DND-41 (cell line): Measurements from ENCODE around the gene CACNA1H.

Experiments
- ATAC-seq: fragments of 200-7000 bp; cut with Tn5 transposase; 3 replicates; pipeline ENCODE4 v1.9.1; 2021; ENCODE audit warnings: low read depth; ENCODE audit not compliant: insufficient read depth
- DNase-seq: peaks from one replicate; pipeline ENCODE4 v3.0.0-alpha.2; 2020
- H2AFZ ChIP-seq: 2 replicates; pipeline ENCODE4 v1.6.0; 2012; ENCODE audit warnings: low read depth, low read length
- H3K27ac ChIP-seq: 2 replicates; pipeline ENCODE4 v1.5.1; 2012; ENCODE audit warnings: low read length, inconsistent platforms
- H3K27me3 ChIP-seq: fragments of 200-600 bp; sonication (generic); 2 replicates; pipeline ENCODE4 v1.6.0; 2012; ENCODE audit warnings: low read length, mild to moderate bottlenecking, inconsistent platforms; ENCODE audit not compliant: insufficient read depth, poor library complexity
- H3K36me3 ChIP-seq: 2 replicates; pipeline ENCODE4 v1.5.1; 2012; ENCODE audit warnings: low read length, inconsistent platforms; ENCODE audit not compliant: insufficient read depth
- H3K4me1 ChIP-seq: 2 replicates; pipeline ENCODE4 v1.5.1; 2012; ENCODE audit warnings: mild to moderate bottlenecking, low read length; ENCODE audit not compliant: insufficient read depth
- H3K4me2 ChIP-seq: 2 replicates; pipeline ENCODE4 v1.6.0; 2012; ENCODE audit warnings: mild to moderate bottlenecking, moderate library complexity, low read length, inconsistent platforms; ENCODE audit not compliant: insufficient read depth
- H3K4me3 ChIP-seq, 2 experiments: fragments of 200-600 bp in 1 of 2; shearing (Covaris generic) in 1 of 2; 2 replicates each; pipeline ENCODE4 v1.5.1; 2012 to 2016; ENCODE audit warnings: inconsistent platforms in 2 of 2, low read length in 2 of 2, mild to moderate bottlenecking in 2 of 2, low read depth in 1 of 2, moderate library complexity in 1 of 2
- H3K79me2 ChIP-seq: 2 replicates; pipeline ENCODE4 v1.6.0; 2012; ENCODE audit warnings: low read length, inconsistent platforms; ENCODE audit not compliant: insufficient read depth
- H3K9ac ChIP-seq: 2 replicates; pipeline ENCODE4 v1.6.0; 2012; ENCODE audit warnings: low read depth, mild to moderate bottlenecking, inconsistent platforms, low read length, moderate library complexity
- H3K9me3 ChIP-seq: 2 replicates; pipeline ENCODE4 v1.5.1; 2012; ENCODE audit warnings: low read length, moderate library complexity, mild to moderate bottlenecking, inconsistent platforms; ENCODE audit not compliant: insufficient read depth, severe bottlenecking
- H4K20me1 ChIP-seq: 2 replicates; pipeline ENCODE4 v1.6.0; 2012; ENCODE audit warnings: low read length; ENCODE audit not compliant: insufficient read depth
- EZH2 ChIP-seq: IDR thresholded peaks from 3 replicates; pipeline ENCODE4 v1.6.1; 2012; ENCODE audit warnings: borderline replicate concordance, low read depth, mild to moderate bottlenecking, moderate library complexity, low read length, inconsistent platforms; ENCODE audit not compliant: severe bottlenecking
- TF ChIP-seq, protein P1 (sequence below): IDR thresholded peaks from 2 replicates; pipeline ENCODE4 v1.5.1; 2012; ENCODE audit warnings: borderline replicate concordance, low read length, moderate library complexity, mild to moderate bottlenecking; ENCODE audit not compliant: poor library complexity, severe bottlenecking; ENCODE audit errors: extremely low read depth

CACNA1H gene

DNA sequence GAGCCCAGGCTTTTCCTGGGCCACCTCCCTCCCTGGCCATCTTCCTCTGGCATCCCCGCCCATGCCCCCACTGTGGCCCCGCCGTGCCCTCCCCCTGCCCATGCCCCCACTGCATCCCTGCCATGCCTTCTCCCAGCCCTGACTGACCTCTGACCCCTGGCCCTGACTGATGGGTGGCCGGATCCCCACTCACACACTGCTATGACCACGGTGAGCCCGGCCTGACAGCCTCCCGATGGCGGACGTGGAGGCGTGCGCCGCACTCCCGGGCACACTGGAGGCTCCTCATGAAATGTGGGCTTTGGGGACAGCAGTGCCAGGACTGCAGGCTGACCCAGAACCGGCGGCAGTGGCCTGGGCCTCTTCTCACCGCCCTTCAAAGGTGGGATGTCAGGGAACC lies 46.2 kb upstream of the CACNA1H start:
- Histone ChIP-seq H3K36me3 (no peaks in the 10 kb centered on the region), H3K4me1 (peaks cover 3% of the 10 kb centered on the region), H4K20me1 (peaks cover 2% of the 10 kb centered on the region), H3K9ac (no peak overlapping the region), H3K79me2 (no peaks in the 10 kb centered on the region), H3K27ac (no peak overlapping the region), H2AFZ (no peak overlapping the region), H3K4me2 (no peak overlapping the region), H3K9me3 (no peaks in the 10 kb centered on the region), H3K27me3 (no peaks in the 10 kb centered on the region), H3K4me3 (no peak overlapping the region)
- no peak for ATAC-seq
- no peak for TF ChIP-seq EZH2
- TF ChIP-seq, protein P1, sequence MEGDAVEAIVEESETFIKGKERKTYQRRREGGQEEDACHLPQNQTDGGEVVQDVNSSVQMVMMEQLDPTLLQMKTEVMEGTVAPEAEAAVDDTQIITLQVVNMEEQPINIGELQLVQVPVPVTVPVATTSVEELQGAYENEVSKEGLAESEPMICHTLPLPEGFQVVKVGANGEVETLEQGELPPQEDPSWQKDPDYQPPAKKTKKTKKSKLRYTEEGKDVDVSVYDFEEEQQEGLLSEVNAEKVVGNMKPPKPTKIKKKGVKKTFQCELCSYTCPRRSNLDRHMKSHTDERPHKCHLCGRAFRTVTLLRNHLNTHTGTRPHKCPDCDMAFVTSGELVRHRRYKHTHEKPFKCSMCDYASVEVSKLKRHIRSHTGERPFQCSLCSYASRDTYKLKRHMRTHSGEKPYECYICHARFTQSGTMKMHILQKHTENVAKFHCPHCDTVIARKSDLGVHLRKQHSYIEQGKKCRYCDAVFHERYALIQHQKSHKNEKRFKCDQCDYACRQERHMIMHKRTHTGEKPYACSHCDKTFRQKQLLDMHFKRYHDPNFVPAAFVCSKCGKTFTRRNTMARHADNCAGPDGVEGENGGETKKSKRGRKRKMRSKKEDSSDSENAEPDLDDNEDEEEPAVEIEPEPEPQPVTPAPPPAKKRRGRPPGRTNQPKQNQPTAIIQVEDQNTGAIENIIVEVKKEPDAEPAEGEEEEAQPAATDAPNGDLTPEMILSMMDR: no peak
- DNase-seq: no peak

DNA sequence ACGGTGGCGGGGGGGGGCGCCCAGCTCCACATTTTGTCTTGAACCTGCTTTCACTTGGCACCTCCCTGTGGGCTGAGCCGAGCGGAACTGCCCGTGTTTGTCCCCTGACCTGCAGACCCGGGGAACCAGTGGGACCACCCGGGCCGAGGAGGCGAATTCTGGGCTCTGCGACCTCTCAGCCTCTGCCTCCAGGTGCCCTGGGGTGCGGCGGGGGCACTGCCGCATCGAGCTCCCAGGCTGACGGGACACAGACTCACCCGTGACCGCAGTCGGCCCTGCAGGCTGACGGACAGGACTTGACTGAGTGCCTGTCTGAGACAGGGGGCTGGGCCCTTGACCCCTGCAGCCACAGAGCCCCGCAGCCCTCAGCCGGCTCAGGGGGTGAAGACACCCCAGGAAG lies 45.8 kb upstream of the CACNA1H start:
- Histone ChIP-seq H3K9ac (no peak overlapping the region), H4K20me1 (peaks cover 2% of the 10 kb centered on the region; the same call in 1 of the 2 replicates), H3K4me1 (peaks cover 3% of the 10 kb centered on the region), H3K27ac (no peak overlapping the region), H3K4me2 (no peak overlapping the region), H3K36me3 (no peaks in the 10 kb centered on the region), H3K27me3 (no peaks in the 10 kb centered on the region), H3K4me3 (no peak overlapping the region), H3K79me2 (no peaks in the 10 kb centered on the region), H2AFZ (no peak overlapping the region), H3K9me3 (no peaks in the 10 kb centered on the region)
- DNase-seq (no peak), ATAC-seq (no peak)
- TF ChIP-seq, protein P1: no peak
- TF ChIP-seq EZH2: no peak

DNA sequence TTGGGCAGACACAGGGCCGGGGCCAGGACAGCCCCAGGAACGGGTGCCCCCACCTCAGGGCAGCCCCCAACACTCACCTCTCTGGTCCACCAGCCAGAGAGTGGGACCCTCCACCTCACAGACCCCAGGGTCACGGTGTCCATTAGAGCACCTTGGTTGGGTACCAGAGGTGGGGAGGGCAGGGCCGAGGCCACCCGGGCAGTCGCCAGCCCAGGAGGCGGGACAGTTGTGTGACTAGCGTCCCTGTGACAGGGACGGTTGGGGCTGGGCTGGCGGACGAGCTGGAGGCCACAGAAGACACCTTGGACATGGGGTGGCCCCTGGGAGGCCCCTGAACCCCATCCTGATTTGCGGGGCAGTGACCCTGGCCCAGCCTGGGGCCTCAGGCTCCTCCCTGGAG lies 45.2 kb upstream of the CACNA1H start:
- H4K20me1 ChIP-seq: peaks cover 2% of the 10 kb centered on the region; the same call in 1 of the 2 replicates
- ATAC-seq: no peak
- no peak overlapping the region for H3K9ac ChIP-seq
- H2AFZ ChIP-seq: no peak overlapping the region
- TF ChIP-seq EZH2: no peak
- no peaks in the 10 kb centered on the region for H3K27me3 ChIP-seq
- no peak overlapping the region for H3K27ac ChIP-seq
- H3K4me1 ChIP-seq: peaks cover 3% of the 10 kb centered on the region
- H3K9me3 ChIP-seq: no peaks in the 10 kb centered on the region
- no peaks in the 10 kb centered on the region for H3K79me2 ChIP-seq
- H3K4me2 ChIP-seq: no peak overlapping the region
- no peak overlapping the region for H3K4me3 ChIP-seq
- no peak for DNase-seq
- no peaks in the 10 kb centered on the region for H3K36me3 ChIP-seq

DNA sequence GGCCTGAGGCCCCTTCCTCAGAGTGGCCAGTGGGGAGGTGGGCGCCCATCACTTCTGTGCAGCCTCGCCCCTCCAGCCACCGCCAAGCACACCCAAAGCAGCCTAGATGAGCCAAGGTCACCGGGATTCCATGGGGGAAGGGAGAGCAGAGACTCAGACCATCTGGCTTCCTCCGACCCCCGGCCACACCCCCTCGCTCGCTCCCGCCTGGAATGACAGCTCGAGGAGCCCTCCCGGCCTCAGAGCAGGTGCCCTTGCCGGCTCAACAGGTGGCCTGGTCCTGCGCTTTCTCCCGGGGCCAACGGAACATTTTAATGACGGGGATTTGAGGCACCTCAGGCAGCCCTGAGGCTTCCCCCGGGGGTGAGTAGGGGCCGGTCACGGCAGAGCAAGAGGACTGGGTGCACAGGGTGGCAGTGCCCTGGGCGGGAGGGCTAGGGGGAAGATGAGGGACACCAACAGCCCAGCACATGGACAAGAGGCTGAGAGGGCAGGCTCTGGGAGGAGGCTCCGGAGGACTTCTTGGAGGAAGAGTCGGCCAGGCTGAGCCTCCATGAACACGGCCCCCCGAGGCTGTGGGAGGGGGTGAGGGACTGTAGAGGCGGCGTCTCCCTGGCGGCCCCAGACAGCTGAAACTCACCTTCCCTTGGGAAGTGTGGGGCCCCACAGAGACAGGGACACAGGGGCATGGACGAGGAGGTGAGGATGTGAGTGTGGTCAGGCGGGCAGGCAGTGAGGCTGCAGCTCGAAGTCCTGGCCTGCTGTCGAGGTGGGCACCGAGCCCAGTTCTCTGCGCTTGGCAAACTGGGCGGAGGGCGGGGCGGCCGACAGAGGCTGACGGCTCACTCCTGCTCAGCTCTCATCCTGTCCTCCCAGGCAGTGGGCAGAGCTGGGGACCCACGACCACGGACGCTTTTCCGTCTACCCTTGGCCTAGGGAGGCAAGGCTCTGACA lies 44.3 kb upstream of the CACNA1H start:
- Histone ChIP-seq H3K4me1 (no peaks in the 10 kb centered on the region), H3K9me3 (no peaks in the 10 kb centered on the region), H3K4me3 (no peak overlapping the region), H3K27ac (no peak overlapping the region), H4K20me1 (0 out of 2 replicates have a peak, but pooled peaks cover 2% of the 10 kb centered on the region), H3K9ac (no peak overlapping the region), H2AFZ (no peak overlapping the region), H3K27me3 (no peaks in the 10 kb centered on the region), H3K79me2 (no peaks in the 10 kb centered on the region), H3K36me3 (no peaks in the 10 kb centered on the region), H3K4me2 (no peak overlapping the region)
- no peak for ATAC-seq
- no peak for TF ChIP-seq EZH2
- TF ChIP-seq, protein P1: no peak
- no peak for DNase-seq
